Vagina (tissue), 2 donors: ENCODE measurements around the gene DNMBP. TPM values are rescaled to one million over a fixed set of nuclear protein-coding genes. Genes with fewer than 3 reads are reported as not detected.
"Not testable (repeated sequence)": the region's sequence is repeated elsewhere in the genome, so short reads cannot be mapped to it uniquely, and the experiment has no call there.

ENCODE experiments used
- DNase-seq, 2 donors: peaks; one replicate each; pipeline ENCODE4 v3.0.0-alpha.2; 2017; ENCODE audit errors: extremely low spot score in 2 of 2
- H3K27ac ChIP-seq: fragments of 200-600 bp; sonication (generic); one replicate; pipeline ENCODE4 v1.5.1; 2019
- H3K27me3 ChIP-seq: fragments of 200-600 bp; sonication (generic); one replicate; pipeline ENCODE4 v1.5.1; 2019
- H3K36me3 ChIP-seq, 2 donors: fragments of 200-600 bp; sonication (generic); one replicate each; pipeline ENCODE4 v1.5.1; 2017 to 2019
- H3K4me1 ChIP-seq: fragments of 200-600 bp; sonication (generic); one replicate; pipeline ENCODE4 v1.5.1; 2019
- H3K4me3 ChIP-seq, 2 donors: fragments of 200-600 bp; sonication (generic); 1 replicate in 1 of 2; 2 replicates in 1 of 2; pipeline ENCODE4 v1.5.1; 2016 to 2019
- H3K9me3 ChIP-seq: fragments of 200-600 bp; sonication (generic); one replicate; pipeline ENCODE4 v1.5.1; 2019
- CTCF ChIP-seq, 3 experiments: fragments of 450-650 bp in 2 of 3; fragments of 200-600 bp in 1 of 3; sonication (generic) in 1 of 3; IDR thresholded peaks; one replicate each; pipeline ENCODE4 v1.5.1; 2017 to 2019; ENCODE audit warnings: antibody characterized with exemption in 3 of 3, mild to moderate bottlenecking in 2 of 3, moderate library complexity in 2 of 3
- POLR2A ChIP-seq, 2 donors: fragments of 450-650 bp; IDR thresholded peaks; one replicate each; pipeline ENCODE4 v1.6.1; 2017; ENCODE audit warnings: antibody characterized with exemption in 2 of 2, mild to moderate bottlenecking in 2 of 2, moderate library complexity in 2 of 2
- POLR2AphosphoS5 ChIP-seq, 2 donors: sonication (generic); formaldehyde crosslinking; IDR thresholded peaks; one replicate each; pipeline ENCODE4 v1.9.0; 2017; ENCODE audit warnings: antibody characterized with exemption in 2 of 2, mild to moderate bottlenecking in 2 of 2, low read depth in 1 of 2; ENCODE audit not compliant: insufficient read depth in 1 of 2
- intact Hi-C: fragments of 100-400 bp; cut with DNase I; formaldehyde crosslinking; loops from one replicate; pipeline ENCODE4 v1.15.1; 2023
- total RNA-seq: library from RNA; depleted of rRNA; stranded (reverse); fragments of >200 nt; gene quantifications from one replicate; pipeline ENCODE4 v1.2.3, GENCODE V29; 2016

Gene DNMBP
- total RNA-seq, 1 donor from 2014 or later: 31.9 TPM

DNA sequence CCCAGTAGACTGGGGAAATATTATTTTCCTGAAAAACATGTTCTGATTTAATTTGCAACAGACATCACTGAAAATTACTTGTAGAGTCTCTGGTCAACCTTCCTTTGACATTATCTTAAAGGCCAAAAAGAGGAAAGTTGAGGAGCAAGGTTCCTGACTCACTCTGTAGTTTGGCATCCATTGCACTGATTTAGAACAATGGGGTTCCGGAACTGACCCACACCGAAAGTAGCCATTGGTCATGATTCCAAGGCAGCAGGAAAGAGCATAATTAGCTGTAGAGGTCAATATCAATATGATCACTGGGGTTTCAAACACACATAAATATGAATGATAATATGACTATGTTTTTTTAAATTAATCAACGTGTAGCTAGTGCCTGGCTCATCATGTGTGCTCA, 65.8 kb downstream of the DNMBP start:
- peaks cover 44% of the 10 kb centered on the region for H3K4me1 ChIP-seq
- H3K9me3 ChIP-seq: no peaks in the 10 kb centered on the region
- no peaks in the 10 kb centered on the region for H3K27me3 ChIP-seq
- DNase-seq: no peak
- peak overlapping the region; percentile 10 for H3K27ac ChIP-seq
- intact Hi-C loops: no loop called here
- H3K4me3 ChIP-seq: no peak overlapping the region
- TF ChIP-seq CTCF (IDR thresholded peaks at IDR 0.05): no peak
- TF ChIP-seq POLR2AphosphoS5 (IDR thresholded peaks at IDR 0.05; ENCODE audit: insufficient read depth in 1 of 2, low read depth in 1 of 2): no peak
- no peak for TF ChIP-seq POLR2A (IDR thresholded peaks at IDR 0.05)
- H3K36me3 ChIP-seq: no peaks in the 10 kb centered on the region

- no peak overlapping the region for H3K4me3 ChIP-seq
Measured at GRCh38 chr10:99941942-99942820, 67.6 kb downstream of the DNMBP start.

DNA sequence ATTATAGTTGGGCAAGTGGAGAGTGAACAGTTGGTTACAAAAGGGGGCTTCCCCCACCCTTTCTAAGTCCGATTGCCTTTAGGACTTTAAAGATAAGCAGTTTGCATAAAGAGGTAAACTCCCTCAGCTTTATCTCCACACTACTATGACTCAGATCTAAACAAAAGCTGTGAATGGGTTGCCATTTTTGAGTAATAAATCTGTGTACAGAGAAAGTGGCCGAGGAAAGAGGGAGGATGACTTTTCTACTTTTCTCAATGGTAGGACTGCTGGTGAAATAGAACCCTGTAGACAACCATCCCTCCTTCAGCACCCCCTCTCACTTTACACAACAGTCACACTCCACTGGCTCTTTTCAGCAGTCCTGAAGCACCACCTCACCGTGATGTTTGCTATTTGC, 71.2 kb downstream of the DNMBP start:
- DNase-seq: no peak
- Histone ChIP-seq H3K4me1 (peaks cover 17% of the 10 kb centered on the region), H3K4me3 (no peak overlapping the region), H3K27ac (no peak overlapping the region), H3K27me3 (no peaks in the 10 kb centered on the region), H3K9me3 (no peaks in the 10 kb centered on the region), H3K36me3 (no peaks in the 10 kb centered on the region)
- intact Hi-C loops: no loop called here
- TF ChIP-seq POLR2A (IDR thresholded peaks at IDR 0.05) (no peak), CTCF (IDR thresholded peaks at IDR 0.05) (no peak), POLR2AphosphoS5 (IDR thresholded peaks at IDR 0.05; ENCODE audit: insufficient read depth in 1 of 2, low read depth in 1 of 2) (no peak)

More at GRCh38 chr10:99941942-99942820, 67.6 kb downstream of the DNMBP start:
- Histone ChIP-seq H3K4me1 (peaks cover 44% of the 10 kb centered on the region), H3K9me3 (no peaks in the 10 kb centered on the region), H3K27ac (no peak overlapping the region), H3K36me3 (no peaks in the 10 kb centered on the region), H3K27me3 (no peaks in the 10 kb centered on the region)
- intact Hi-C loops: no loop called here
- DNase-seq: no peak
- no peak for TF ChIP-seq POLR2A (IDR thresholded peaks at IDR 0.05)
- no peak for TF ChIP-seq CTCF (IDR thresholded peaks at IDR 0.05)
- no peak for TF ChIP-seq POLR2AphosphoS5 (IDR thresholded peaks at IDR 0.05; ENCODE audit: insufficient read depth in 1 of 2, low read depth in 1 of 2)

GRCh38 chr10:99937630-99938029, 72.1 kb downstream of the DNMBP start:
- H3K4me3 ChIP-seq: no peak overlapping the region
- no peaks in the 10 kb centered on the region for H3K27me3 ChIP-seq
- no peak for TF ChIP-seq CTCF (IDR thresholded peaks at IDR 0.05)
- TF ChIP-seq POLR2A (IDR thresholded peaks at IDR 0.05): no peak
- no peak for TF ChIP-seq POLR2AphosphoS5 (IDR thresholded peaks at IDR 0.05; ENCODE audit: insufficient read depth in 1 of 2, low read depth in 1 of 2)
- H3K36me3 ChIP-seq: no peaks in the 10 kb centered on the region
- no peaks in the 10 kb centered on the region for H3K9me3 ChIP-seq
- no peak for DNase-seq
- intact Hi-C loops: no loop called here
- H3K4me1 ChIP-seq: peaks cover 11% of the 10 kb centered on the region
- no peak overlapping the region for H3K27ac ChIP-seq

DNA sequence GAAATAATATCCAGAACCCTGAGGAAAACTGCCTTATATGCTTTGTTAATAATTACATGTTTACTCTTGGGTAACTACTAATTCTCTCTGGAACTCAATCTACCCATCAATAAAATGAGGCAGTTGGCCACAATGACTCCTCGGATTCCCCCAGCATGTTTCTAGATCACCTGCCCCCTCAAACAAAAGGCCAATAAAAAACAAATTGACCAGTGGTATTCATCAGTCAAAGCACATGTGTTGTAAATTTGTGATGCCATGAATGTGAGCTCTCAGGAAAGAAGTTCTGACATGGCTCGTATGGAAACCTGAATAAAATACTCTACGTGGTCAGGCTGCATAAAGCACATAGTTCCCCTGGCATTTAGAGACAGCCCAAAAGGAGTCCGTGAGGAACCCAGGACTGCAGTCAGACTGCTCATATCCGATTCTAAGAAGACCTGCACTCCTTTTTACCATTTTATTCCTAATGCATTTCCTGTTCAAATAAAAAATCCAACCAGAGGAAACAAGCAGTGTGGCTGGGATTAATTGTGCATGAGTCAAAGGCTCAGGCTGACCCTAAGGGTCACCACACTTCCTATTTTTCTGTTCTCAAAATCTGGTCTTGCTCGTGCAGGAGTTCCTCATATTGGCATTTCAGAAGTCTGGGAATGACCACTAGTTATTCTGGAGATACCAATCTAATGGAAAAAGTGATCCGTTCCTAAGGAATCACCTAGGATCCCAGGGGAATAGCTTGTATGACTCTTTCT, 77.4 kb downstream of the DNMBP start:
- DNase-seq, H3K4me3 ChIP-seq, H3K27me3 ChIP-seq, H3K9me3 ChIP-seq, intact Hi-C loops, H3K36me3 ChIP-seq: not testable (repeated sequence)
- H3K4me1 ChIP-seq: peaks cover 39% of the 10 kb centered on the region
- peak overlapping the region; percentile 3 for H3K27ac ChIP-seq
